HEK293 (cell line): ENCODE results near the gene PKHD1.

Experiments used
- BCL11A ChIP-seq: fragments of 450-650 bp; formaldehyde crosslinking; IDR thresholded peaks from 2 replicates; pipeline ENCODE4 v1.5.1; 2016; ENCODE audit warnings: low read depth, missing biosample characterization, missing genetic modification characterization
- CTCF ChIP-seq: fragments of 450-650 bp; formaldehyde crosslinking; IDR thresholded peaks from 2 replicates; pipeline ENCODE4 v1.5.1; 2016; ENCODE audit warnings: missing biosample characterization, missing genetic modification characterization
- SETDB1 ChIP-seq: IDR thresholded peaks from one replicate; pipeline ENCODE4 v1.6.1; 2017; ENCODE audit warnings: mild to moderate bottlenecking, low read length, moderate library complexity, mixed read lengths; ENCODE audit not compliant: insufficient read length
- YY1 ChIP-seq: fragments of 450-650 bp; formaldehyde crosslinking; IDR thresholded peaks from 2 replicates; pipeline ENCODE4 v1.5.1; 2018; ENCODE audit warnings: missing biosample characterization, missing genetic modification characterization
- ZNF121 ChIP-seq: fragments of 450-650 bp; formaldehyde crosslinking; IDR thresholded peaks from 2 replicates; pipeline ENCODE4 v1.5.1; 2016; ENCODE audit warnings: missing biosample characterization, missing genetic modification characterization
- ZNF324 ChIP-seq: fragments of 450-650 bp; formaldehyde crosslinking; IDR thresholded peaks from 2 replicates; pipeline ENCODE4 v1.5.1; 2016; ENCODE audit warnings: missing biosample characterization, missing genetic modification characterization
- ZNF423 ChIP-seq: fragments of 450-650 bp; formaldehyde crosslinking; IDR thresholded peaks from 2 replicates; pipeline ENCODE4 v1.5.1; 2016; ENCODE audit warnings: missing biosample characterization, missing genetic modification characterization
- ZNF624 ChIP-seq: fragments of 450-650 bp; formaldehyde crosslinking; IDR thresholded peaks from 2 replicates; pipeline ENCODE4 v1.5.1; 2017; ENCODE audit warnings: missing biosample characterization, missing genetic modification characterization
- ZNF768 ChIP-seq: fragments of 450-650 bp; formaldehyde crosslinking; IDR thresholded peaks from 2 replicates; pipeline ENCODE4 v1.5.1; 2018; ENCODE audit warnings: missing biosample characterization, mild to moderate bottlenecking, missing genetic modification characterization
- ZSCAN30 ChIP-seq: fragments of 450-650 bp; IDR thresholded peaks from 2 replicates; pipeline ENCODE4 v1.5.1; 2018; ENCODE audit warnings: missing biosample characterization, mild to moderate bottlenecking, missing genetic modification characterization, moderate library complexity
- TF ChIP-seq, protein P1 (sequence below): fragments of 450-650 bp; formaldehyde crosslinking; IDR thresholded peaks from 2 replicates; pipeline ENCODE4 v1.5.1; 2016; ENCODE audit warnings: missing biosample characterization, missing genetic modification characterization

GRCh38 chr6:52125572-52125971, 38.2 kb upstream of the PKHD1 start:
- TF ChIP-seq ZNF324 (tag by site-specific recombination) (no peak), ZNF624 (tag by site-specific recombination) (no peak), CTCF (no peak), BCL11A (tag by site-specific recombination) (no peak), SETDB1 (no peak), ZNF121 (tag by site-specific recombination) (no peak), ZSCAN30 (no peak), YY1 (tag by site-specific recombination) (no peak), ZNF768 (tag by site-specific recombination) (no peak), ZNF423 (no peak)
- TF ChIP-seq, protein P1, sequence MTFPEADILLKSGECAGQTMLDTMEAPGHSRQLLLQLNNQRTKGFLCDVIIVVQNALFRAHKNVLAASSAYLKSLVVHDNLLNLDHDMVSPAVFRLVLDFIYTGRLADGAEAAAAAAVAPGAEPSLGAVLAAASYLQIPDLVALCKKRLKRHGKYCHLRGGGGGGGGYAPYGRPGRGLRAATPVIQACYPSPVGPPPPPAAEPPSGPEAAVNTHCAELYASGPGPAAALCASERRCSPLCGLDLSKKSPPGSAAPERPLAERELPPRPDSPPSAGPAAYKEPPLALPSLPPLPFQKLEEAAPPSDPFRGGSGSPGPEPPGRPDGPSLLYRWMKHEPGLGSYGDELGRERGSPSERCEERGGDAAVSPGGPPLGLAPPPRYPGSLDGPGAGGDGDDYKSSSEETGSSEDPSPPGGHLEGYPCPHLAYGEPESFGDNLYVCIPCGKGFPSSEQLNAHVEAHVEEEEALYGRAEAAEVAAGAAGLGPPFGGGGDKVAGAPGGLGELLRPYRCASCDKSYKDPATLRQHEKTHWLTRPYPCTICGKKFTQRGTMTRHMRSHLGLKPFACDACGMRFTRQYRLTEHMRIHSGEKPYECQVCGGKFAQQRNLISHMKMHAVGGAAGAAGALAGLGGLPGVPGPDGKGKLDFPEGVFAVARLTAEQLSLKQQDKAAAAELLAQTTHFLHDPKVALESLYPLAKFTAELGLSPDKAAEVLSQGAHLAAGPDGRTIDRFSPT (tag by site-specific recombination): no peak
